Omental fat pad (tissue), 4 donors: ENCODE results near the gene MATCAP1. TPM values are rescaled to one million over a fixed set of nuclear protein-coding genes. Genes with fewer than 3 reads are reported as not detected.
A peak's percentile ranks its signal among the peaks of the same experiment; 100 is the strongest.

Experiments used
- ATAC-seq: fragments of 150-250 bp; one replicate; pipeline ENCODE4 v1.9.1; 2016; ENCODE audit warnings: mild to moderate bottlenecking, moderate library complexity; ENCODE audit not compliant: low FRiP score
- DNase-seq: peaks from one replicate; pipeline ENCODE4 v3.0.0-alpha.2; 2019; ENCODE audit warnings: low spot score
- total RNA-seq, 4 donors: library from RNA; depleted of rRNA; stranded (reverse); fragments of >200 nt; gene quantifications; one replicate each; pipeline ENCODE4 v1.1.0, GENCODE V29; 2016
- TF ChIP-seq, protein P1 (sequence below), 3 donors: fragments of 450-650 bp; IDR thresholded peaks; one replicate each; pipeline ENCODE4 v1.5.1; 2016 to 2017; ENCODE audit warnings: antibody characterized with exemption in 3 of 3, mild to moderate bottlenecking in 3 of 3, moderate library complexity in 2 of 3

Gene MATCAP1
- total RNA-seq, 4 donors from 2014 or later: 12.6 to 53.4 (median 17.2) TPM

DNA sequence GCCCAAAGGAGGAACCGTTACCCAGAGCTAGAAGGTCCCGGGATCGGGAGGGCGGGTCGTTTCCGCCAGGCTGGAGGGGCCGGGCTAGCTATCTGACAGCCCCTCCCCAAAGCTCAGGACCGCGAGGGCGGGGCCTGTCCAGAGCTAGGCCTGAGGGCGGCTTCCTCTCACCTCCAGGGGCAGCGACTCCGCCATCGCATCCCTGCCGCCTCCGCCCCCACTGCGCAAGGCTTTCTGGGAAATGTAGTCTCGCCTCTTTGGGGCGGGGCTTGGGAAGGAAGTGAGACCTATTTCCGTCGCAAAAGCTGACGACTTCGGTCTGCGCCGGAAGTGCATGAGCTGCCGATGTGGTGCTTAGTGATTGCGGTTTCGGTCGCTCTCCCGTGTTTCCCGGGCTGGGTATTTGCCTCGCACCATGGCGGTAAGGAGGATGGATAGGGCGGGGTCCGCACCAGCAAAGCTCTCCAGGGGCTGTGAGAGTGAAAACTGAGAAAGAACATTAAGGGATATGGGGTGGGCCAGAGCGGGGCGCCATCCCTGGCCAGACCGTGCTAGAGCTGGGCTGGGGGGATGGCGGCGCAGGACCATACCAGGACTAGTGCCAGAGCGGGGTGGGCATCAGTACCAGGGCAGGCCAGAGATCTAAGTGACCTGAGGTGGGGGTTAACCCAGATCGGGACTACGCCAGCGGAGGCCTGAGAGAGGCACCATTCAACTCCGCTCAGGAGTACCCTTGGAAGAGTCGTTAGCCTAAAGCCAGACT lies 43.2 kb upstream of the MATCAP1 start, which contains the start of gene TMEM208:
Gene TMEM208 (plus strand): TSS at position 327 of the 763 bp plus-strand sequence. CDS start 89 bp downstream, at position 416.
- ATAC-seq (peak; percentile 97), DNase-seq (peak; percentile 97)
- TF ChIP-seq, protein P1, sequence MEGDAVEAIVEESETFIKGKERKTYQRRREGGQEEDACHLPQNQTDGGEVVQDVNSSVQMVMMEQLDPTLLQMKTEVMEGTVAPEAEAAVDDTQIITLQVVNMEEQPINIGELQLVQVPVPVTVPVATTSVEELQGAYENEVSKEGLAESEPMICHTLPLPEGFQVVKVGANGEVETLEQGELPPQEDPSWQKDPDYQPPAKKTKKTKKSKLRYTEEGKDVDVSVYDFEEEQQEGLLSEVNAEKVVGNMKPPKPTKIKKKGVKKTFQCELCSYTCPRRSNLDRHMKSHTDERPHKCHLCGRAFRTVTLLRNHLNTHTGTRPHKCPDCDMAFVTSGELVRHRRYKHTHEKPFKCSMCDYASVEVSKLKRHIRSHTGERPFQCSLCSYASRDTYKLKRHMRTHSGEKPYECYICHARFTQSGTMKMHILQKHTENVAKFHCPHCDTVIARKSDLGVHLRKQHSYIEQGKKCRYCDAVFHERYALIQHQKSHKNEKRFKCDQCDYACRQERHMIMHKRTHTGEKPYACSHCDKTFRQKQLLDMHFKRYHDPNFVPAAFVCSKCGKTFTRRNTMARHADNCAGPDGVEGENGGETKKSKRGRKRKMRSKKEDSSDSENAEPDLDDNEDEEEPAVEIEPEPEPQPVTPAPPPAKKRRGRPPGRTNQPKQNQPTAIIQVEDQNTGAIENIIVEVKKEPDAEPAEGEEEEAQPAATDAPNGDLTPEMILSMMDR (IDR thresholded peaks at IDR 0.05): no peak

DNA sequence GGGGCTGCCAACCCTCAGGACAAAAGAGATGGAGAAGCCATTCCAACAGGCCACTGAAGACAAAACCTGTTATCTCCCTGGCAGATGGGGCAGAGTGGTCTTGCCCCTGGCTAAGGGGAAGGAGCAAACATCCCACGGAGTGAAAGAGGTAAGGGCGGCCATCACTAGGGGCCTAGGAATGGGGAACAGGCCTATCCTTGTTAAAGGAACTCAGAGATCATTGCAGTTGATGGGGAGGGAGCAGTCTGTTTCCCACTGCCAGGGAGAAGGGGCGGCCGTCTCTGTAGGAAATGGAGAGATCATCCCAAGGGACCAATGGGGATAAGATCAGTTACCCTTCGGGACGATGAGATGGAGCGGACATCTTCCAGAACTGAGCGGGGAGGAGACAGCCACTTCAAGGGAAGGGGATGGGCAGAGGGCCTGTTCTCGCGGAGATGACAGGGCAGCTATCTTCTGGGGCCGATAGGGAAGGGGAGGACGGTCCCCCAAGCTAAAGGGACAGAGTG lies 42.6 kb upstream of the MATCAP1 start:
- ATAC-seq (peak; percentile 2), DNase-seq (no peak)
- TF ChIP-seq, protein P1 (IDR thresholded peaks at IDR 0.05): no peak

DNA sequence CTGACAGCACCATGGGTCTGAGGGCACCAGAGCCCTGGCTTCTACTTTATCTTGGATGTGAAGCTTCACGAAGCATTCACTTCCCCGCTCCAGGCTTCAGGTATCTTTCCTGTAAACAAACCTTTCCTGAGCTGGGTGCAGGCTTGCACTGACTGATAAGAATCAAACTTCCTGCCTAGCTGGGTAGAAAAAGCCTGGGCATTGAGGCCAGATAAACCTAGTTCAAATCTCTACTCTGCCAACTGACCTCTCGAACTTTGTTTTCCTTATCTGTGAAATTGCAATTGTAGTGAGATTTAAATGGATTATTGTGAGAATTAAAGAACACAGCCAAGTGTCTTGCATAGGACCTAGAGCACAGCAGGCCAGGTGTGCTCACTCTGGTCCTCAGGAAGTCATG lies 40.2 kb upstream of the MATCAP1 start:
- DNase-seq: no peak
- TF ChIP-seq, protein P1 (IDR thresholded peaks at IDR 0.05): no peak
- no peak for ATAC-seq

DNA sequence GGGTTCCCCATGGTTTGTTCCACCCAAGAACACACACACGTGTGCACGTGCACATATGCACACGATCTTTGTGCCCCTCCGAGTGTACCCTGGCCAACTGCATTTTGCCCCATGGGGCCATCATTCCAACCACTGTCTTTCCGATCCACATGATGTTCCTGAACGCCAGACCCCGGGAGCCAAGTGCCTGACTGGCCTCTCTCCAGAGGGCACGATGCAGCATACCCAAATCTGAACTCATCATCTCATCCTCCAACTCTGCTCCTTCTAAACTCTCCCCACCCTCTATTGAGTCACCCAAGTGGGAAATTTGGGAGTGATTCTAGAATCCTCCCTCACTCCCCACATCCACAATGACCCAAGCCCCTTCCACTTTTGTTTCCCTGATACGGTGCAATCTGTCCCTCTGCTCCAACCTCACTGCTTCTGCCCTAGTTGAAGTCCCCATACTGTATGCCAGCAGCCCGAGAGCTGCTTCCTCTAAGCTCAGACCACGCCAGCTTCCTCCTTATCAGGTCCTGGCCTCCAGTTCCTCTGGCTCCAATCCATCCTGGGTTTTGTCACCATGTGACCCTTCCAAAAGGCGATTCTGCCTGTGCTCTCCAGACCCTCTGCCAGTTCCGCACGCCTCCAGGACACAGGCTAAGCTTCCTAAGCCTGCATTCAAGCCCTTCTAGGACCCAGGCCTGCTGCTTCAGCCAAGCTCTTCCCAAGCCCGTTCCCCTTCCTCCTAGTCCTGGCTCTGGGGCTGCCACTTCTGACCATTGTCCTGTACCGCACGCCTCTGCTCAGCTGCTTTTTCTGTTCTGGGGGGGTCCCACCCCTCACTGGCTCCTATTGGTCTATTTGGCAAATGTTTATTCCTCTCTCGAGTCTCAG lies 33.1 kb upstream of the MATCAP1 start:
- TF ChIP-seq, protein P1 (IDR thresholded peaks at IDR 0.05): no peak
- ATAC-seq: peak; percentile 41
- no peak for DNase-seq

DNA sequence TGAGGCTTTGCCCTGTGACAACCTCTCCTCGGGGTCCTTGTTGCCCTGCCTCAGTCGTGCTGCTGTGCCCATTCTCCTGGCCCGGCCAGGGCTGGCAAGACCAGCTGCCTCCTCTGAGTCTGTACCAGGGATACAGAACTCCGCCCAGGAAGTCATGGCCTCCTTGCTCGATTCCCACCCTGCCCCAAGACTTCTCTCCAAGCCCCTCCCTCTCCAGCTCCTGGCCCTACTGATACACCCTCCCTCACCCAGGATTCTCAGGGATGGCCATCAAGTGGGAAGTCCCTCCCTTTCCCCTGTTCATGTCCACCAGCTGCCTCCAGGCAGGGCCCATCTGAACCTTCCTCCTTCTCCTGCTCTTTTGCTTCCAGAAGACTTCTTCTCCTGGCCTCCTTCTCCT lies 31.9 kb upstream of the MATCAP1 start:
- DNase-seq (no peak), ATAC-seq (no peak)
- TF ChIP-seq, protein P1 (IDR thresholded peaks at IDR 0.05): no peak

DNA sequence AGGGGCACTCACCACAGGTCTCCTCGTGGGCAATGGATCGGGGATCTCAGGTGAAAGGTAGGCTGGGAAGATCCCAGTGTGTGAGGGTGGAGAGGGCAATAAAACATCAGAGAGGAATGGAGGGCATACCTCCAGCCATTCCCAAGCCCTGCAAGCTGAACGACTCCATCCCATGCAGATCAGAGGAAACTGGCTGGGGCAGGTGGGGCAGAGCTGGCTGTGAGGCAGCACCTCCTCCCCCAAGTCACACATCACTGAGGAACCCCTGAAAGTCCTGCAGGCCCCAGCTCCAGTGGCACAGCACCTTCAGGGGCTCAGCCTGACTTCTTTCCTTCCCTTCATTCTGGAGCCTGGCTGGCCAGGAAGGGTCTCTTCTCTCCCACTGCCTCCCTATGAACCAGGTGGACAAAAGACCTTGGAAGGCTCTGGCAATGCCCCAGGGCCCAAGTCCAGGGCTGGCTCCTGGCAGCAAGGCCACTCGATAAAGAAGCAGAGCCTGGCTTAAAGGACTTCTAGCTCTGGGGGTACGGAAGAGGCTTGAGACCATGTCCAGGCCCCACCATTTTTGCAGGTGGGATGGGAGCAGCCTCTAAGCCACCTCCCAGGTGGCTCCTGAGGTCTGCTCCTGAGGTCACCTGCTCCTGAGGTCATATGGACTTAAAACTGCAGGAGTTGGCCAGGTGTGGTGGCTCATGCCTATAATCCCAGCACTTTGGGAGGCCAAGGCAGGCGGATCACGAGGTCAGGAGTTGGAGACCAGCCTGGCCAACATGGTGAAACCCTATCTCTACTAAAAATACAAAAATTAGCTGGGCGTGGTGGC lies 29.6 kb upstream of the MATCAP1 start:
- DNase-seq (no peak), ATAC-seq (no peak)
- TF ChIP-seq, protein P1 (IDR thresholded peaks at IDR 0.05): no peak
